ENCODE results near the gene ZNRF3.
"Not testable (repeated sequence)": the region's sequence is repeated elsewhere in the genome, so short reads cannot be mapped to it uniquely, and the experiment has no call there.

Gene ZNRF3

GRCh38 chr22:28989484-28989883 lies 106.1 kb downstream of the ZNRF3 start:
- DNase-seq, result no peak

GRCh38 chr22:28989912-28990311 lies 106.5 kb downstream of the ZNRF3 start:
- DNase-seq, result no peak

- peak; percentile 72 for DNase-seq
Measured at GRCh38 chr22:28992565-28993356, 109.4 kb downstream of the ZNRF3 start.

- DNase-seq, result no peak
Measured at GRCh38 chr22:28994522-28994921, 111.2 kb downstream of the ZNRF3 start.

GRCh38 chr22:28995551-28995950 lies 112.2 kb downstream of the ZNRF3 start:
- DNase-seq, result no peak

- no peak for DNase-seq
Measured at GRCh38 chr22:28997342-28997741, 114.0 kb downstream of the ZNRF3 start.

- no peak for DNase-seq
Measured at GRCh38 chr22:28998681-28999080, 115.3 kb downstream of the ZNRF3 start.

- no peak for DNase-seq
Measured at GRCh38 chr22:28999510-28999909, 116.1 kb downstream of the ZNRF3 start.

GRCh38 chr22:28999919-29000556 lies 116.7 kb downstream of the ZNRF3 start:
- no peak for DNase-seq

- DNase-seq, result no peak
Measured at GRCh38 chr22:29000641-29001040, 117.3 kb downstream of the ZNRF3 start.

- peak; percentile 28 for DNase-seq
Measured at GRCh38 chr22:29002603-29003002, 119.2 kb downstream of the ZNRF3 start.

GRCh38 chr22:29003552-29003951 lies 120.2 kb downstream of the ZNRF3 start:
- DNase-seq, result no peak

GRCh38 chr22:29003975-29004646 lies 120.7 kb downstream of the ZNRF3 start:
- DNase-seq, result peak; percentile 77

GRCh38 chr22:29004647-29005371 lies 121.4 kb downstream of the ZNRF3 start:
- DNase-seq, result peak; percentile 92

GRCh38 chr22:29005754-29006153 lies 122.4 kb downstream of the ZNRF3 start:
- not testable (repeated sequence) for DNase-seq

- DNase-seq, result no peak
Measured at GRCh38 chr22:29006346-29006745, 123.0 kb downstream of the ZNRF3 start.

GRCh38 chr22:29009148-29009547 lies 125.8 kb downstream of the ZNRF3 start:
- DNase-seq, result no peak

- peak; percentile 53 for DNase-seq
Measured at GRCh38 chr22:29011240-29012100, 128.1 kb downstream of the ZNRF3 start.

GRCh38 chr22:29012101-29012433 lies 128.7 kb downstream of the ZNRF3 start:
- DNase-seq, result no peak

GRCh38 chr22:29012952-29013351 lies 129.6 kb downstream of the ZNRF3 start:
- DNase-seq, result no peak

- DNase-seq, result no peak
Measured at GRCh38 chr22:29014293-29014692, 130.9 kb downstream of the ZNRF3 start.

- no peak for DNase-seq
Measured at GRCh38 chr22:29014773-29015172, 131.4 kb downstream of the ZNRF3 start.

All from NCI-H1092 treated with DMSO at 0.1 percent for 48 hours (cell line).